Measurements from ENCODE around the gene PARN. TPM values are rescaled to one million over a fixed set of nuclear protein-coding genes. Genes with fewer than 3 reads are reported as not detected.
"Not testable (repeated sequence)": the region's sequence is repeated elsewhere in the genome, so short reads cannot be mapped to it uniquely, and the experiment has no call there.

The PARN gene
- total and polyA plus RNA-seq, 7 donors = 10.3 to 20.9 (median 14.1) TPM

DNA sequence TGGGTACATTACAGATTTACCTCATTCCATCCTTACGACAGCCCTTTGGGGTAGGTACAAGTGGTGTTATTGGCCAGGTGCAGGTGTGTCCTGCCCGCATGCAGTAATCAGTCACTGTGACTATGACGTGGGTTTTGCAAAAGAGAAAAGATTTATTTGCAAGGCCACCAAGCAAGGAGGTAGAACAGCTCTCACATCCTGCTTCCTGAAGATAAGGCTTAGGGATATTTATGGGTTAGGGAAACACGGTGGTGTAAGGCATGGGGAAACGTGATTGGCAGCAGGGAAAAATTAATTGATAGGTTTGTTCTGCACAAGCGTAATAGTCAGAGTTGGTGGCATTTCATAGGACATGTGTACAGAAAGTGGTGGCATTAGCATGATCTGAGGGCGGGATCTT lies 214.8 kb downstream of the PARN start:
- no peaks in the 10 kb centered on the region for H3K9me3 ChIP-seq
- TF ChIP-seq CTCF (IDR thresholded peaks at IDR 0.05) = no peak
- intact Hi-C loops (cut with DNase I) = loop anchor here in 1 of 2 donors (10.0 kb wide), 1 partner anchor 110 kb away; no protein-coding TSS in a partner anchor
- no peak overlapping the region for H3K4me3 ChIP-seq
- WGBS, 3 donors = 71 to 76% (median 75%) methylated on average over 7 of the region's 7 CpGs
- ATAC-seq (no peak), DNase-seq (no peak)
- no peak overlapping the region for H3K27ac ChIP-seq
- peaks cover 7% of the 10 kb centered on the region for H3K4me1 ChIP-seq
- H3K27me3 ChIP-seq (ENCODE audit: insufficient read depth in 3 of 3, low read length in 2 of 3) = no peaks in the 10 kb centered on the region
- H3K36me3 ChIP-seq (ENCODE audit: insufficient read depth in 1 of 2, low read depth in 1 of 2) = no peaks in the 10 kb centered on the region

- intact Hi-C loops (cut with DNase I) = loop anchor here in 1 of 2 donors (10.0 kb wide), 1 partner anchor 115 kb away; no protein-coding TSS in a partner anchor
- DNase-seq (peak; percentile 55 to 67), ATAC-seq (peak in 1 of 4 donors; percentile 13)
- Histone ChIP-seq H3K4me3 (no peak overlapping the region), H3K9me3 (no peaks in the 10 kb centered on the region), H3K27ac (no peak overlapping the region), H3K4me1 (no peaks in the 10 kb centered on the region), H3K36me3 (ENCODE audit: insufficient read depth in 1 of 2, low read depth in 1 of 2) (no peaks in the 10 kb centered on the region), H3K27me3 (ENCODE audit: insufficient read depth in 3 of 3, low read length in 2 of 3) (no peaks in the 10 kb centered on the region)
- TF ChIP-seq CTCF (IDR thresholded peaks at IDR 0.05) = no peak
- WGBS, 3 donors = 79 to 83% (median 80%) methylated on average over 5 of the region's 5 CpGs
These were observed 220.5 kb downstream of the PARN start for GRCh38 chr16:14409563-14409962.

DNA sequence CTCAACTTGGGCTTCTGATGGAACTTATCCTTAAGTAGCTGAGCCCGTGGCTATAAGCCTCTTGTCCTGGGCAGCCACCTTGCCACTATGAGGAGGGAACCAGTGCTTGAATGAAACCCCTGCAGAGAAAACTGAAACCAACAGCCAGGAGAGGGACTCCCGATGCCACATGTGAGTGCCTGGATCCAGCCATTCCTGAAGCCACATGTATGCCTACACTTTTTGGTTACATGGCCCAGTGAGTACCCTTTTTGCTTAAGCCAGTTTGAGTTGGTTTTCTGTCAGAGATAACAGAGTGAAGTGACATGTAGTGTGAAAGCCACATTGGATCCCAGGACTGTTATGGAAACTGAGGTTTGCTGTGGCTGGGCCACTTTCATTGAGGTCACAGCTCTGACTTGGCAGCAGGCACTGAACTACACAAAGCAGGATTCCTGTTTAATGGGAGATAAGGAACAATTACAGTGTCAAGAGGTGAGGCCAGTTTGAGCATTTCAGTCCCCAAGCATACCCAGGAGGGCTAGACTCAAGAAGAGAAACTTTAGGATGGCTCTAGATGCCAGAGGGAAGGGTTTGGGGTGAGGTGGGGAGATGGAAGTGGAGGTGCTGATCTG lies 222.2 kb downstream of the PARN start:
- intact Hi-C loops (cut with DNase I) = loop anchor here in 1 of 2 donors (10.0 kb wide), 1 partner anchor 117 kb away; no protein-coding TSS in a partner anchor
- Histone ChIP-seq H3K4me3 (no peak overlapping the region), H3K27me3 (ENCODE audit: insufficient read depth in 3 of 3, low read length in 2 of 3) (no peaks in the 10 kb centered on the region), H3K36me3 (ENCODE audit: insufficient read depth in 1 of 2, low read depth in 1 of 2) (no peaks in the 10 kb centered on the region), H3K4me1 (no peaks in the 10 kb centered on the region), H3K9me3 (no peaks in the 10 kb centered on the region), H3K27ac (no peak overlapping the region)
- ATAC-seq = no peak
- no peak for TF ChIP-seq CTCF (IDR thresholded peaks at IDR 0.05)
- DNase-seq = no peak
- WGBS, 3 donors = 72 to 86% (median 84%) methylated on average over 2 of the region's 2 CpGs

GRCh38 chr16:14405611-14406537 lies 224.2 kb downstream of the PARN start:
- Histone ChIP-seq H3K27me3 (ENCODE audit: insufficient read depth in 3 of 3, low read length in 2 of 3) (no peaks in the 10 kb centered on the region), H3K4me3 (peak overlapping the region; percentile 48), H3K36me3 (ENCODE audit: insufficient read depth in 1 of 2, low read depth in 1 of 2) (no peaks in the 10 kb centered on the region), H3K9me3 (no peaks in the 10 kb centered on the region), H3K27ac (peak overlapping the region; percentile 90), H3K4me1 (no peaks in the 10 kb centered on the region)
- peak; percentile 89 to 93 (median 90) for ATAC-seq
- DNase-seq = peak; percentile 57 to 83
- TF ChIP-seq CTCF (IDR thresholded peaks at IDR 0.05) = no peak
- intact Hi-C loops (cut with DNase I) = loop anchor here in 1 of 2 donors (10.0 kb wide), 1 partner anchor 119 kb away; no protein-coding TSS in a partner anchor
- WGBS, 3 donors = 27 to 50% (median 43%) methylated on average over 36 to 43 of the region's 43 CpGs

DNA sequence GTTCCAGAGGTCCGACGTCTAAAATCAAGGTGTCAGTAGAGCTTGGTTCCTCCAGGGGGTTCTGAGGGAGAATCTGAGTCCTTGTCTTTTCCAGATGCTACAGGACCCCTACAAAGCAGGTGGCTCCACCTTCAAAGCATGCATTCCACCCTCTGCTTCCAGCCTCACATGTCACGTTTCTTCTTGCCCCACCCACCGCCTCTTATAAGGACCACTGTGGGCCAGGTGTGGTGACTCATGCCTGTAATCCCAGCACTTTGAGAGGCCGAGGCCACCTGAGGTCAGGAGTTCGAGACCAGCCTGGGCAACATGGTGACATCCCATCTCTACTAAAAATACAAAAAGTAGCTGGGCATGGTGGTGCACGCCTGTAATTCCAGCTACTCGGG lies 227.1 kb downstream of the PARN start:
- WGBS, 3 donors = 77 to 94% (median 85%) methylated on average over 8 of the region's 8 CpGs
- H3K4me3 ChIP-seq; H3K27me3 ChIP-seq (ENCODE audit: insufficient read depth in 3 of 3, low read length in 2 of 3); ATAC-seq; H3K36me3 ChIP-seq (ENCODE audit: insufficient read depth in 1 of 2, low read depth in 1 of 2); H3K4me1 ChIP-seq; H3K9me3 ChIP-seq; DNase-seq: not testable (repeated sequence)
- intact Hi-C loops (cut with DNase I) = loop anchor here in 1 of 2 donors (10.0 kb wide), 1 partner anchor 122 kb away; no protein-coding TSS in a partner anchor
- H3K27ac ChIP-seq = peak overlapping the region; percentile 95

DNA sequence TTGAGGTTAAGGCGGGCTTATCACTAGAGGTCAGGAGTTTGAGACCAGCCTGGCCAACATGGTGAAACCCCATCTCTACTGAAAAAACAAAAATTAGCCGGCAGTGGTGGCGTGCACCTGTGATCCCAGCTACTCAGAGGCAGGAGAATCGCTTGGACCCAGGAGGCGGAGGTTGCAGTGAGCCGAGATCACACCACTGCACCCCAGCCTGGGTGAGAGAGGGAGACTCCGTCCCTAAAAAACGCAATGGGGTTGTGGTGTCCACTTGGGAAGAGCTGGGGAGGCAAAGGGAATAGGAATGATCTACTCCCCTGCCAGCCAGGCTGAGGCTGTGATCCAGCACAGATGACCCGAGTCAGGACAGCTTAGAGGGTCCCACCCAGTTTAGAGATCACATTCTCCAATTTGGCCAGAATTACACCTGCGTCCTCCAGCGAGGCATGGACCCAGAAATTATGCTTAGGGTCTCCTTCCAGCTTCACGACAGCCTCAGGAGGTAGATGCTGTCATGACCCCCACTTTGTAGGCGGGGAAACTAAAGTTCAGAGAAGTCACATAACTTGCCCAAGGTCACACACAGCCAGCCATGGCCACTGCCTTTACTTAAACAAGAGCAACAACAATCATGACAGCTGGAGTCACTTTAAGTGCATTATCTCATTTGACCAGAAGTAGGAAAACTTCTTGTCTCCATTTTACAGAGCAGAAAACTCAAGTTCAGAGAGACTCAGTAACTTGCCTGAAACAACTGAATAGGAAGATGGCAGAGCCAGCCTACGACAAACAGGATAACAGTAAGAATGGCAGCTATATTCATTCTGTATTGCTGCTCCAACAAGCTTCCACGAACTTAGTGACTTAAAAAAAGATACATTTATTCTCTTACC lies 227.7 kb downstream of the PARN start:
- not testable (repeated sequence) for ATAC-seq

More for the DNA sequence above, 227.7 kb downstream of the PARN start:
- not testable (repeated sequence) for H3K4me3 ChIP-seq; H3K36me3 ChIP-seq (ENCODE audit: insufficient read depth in 1 of 2, low read depth in 1 of 2); H3K9me3 ChIP-seq; DNase-seq; H3K4me1 ChIP-seq; H3K27me3 ChIP-seq (ENCODE audit: insufficient read depth in 3 of 3, low read length in 2 of 3)
- intact Hi-C loops (cut with DNase I) = loop anchor here in 1 of 2 donors (10.0 kb wide), 1 partner anchor 122 kb away; no protein-coding TSS in a partner anchor
- WGBS, 3 donors = 73 to 88% (median 84%) methylated on average over 15 of the region's 15 CpGs
- peak overlapping the region; percentile 95 for H3K27ac ChIP-seq

Data from psoas muscle (tissue), 8 donors.